Keratinocyte (primary cell): ENCODE results near the gene PKNOX2.

Experiments used
- EZH2 ChIP-seq: IDR thresholded peaks from one replicate; pipeline ENCODE4 v1.6.1; 2012; ENCODE audit warnings: inconsistent platforms, mild to moderate bottlenecking, low read length, moderate library complexity
- TF ChIP-seq, protein P1 (sequence below), 3 experiments: IDR thresholded peaks in 1 of 3; conservative IDR thresholded peaks in 1 of 3; optimal IDR thresholded peaks in 1 of 3; 2 replicates in 2 of 3; 3 replicates in 1 of 3; pipeline versions ENCODE3 to v1.5.1; 2011; ENCODE audit warnings: low read length in 3 of 3, mild to moderate bottlenecking in 3 of 3, moderate library complexity in 2 of 3, control low read depth in 1 of 3, inconsistent platforms in 1 of 3; ENCODE audit not compliant: insufficient read depth in 2 of 3; ENCODE audit errors: extremely low read depth in 1 of 3

DNA sequence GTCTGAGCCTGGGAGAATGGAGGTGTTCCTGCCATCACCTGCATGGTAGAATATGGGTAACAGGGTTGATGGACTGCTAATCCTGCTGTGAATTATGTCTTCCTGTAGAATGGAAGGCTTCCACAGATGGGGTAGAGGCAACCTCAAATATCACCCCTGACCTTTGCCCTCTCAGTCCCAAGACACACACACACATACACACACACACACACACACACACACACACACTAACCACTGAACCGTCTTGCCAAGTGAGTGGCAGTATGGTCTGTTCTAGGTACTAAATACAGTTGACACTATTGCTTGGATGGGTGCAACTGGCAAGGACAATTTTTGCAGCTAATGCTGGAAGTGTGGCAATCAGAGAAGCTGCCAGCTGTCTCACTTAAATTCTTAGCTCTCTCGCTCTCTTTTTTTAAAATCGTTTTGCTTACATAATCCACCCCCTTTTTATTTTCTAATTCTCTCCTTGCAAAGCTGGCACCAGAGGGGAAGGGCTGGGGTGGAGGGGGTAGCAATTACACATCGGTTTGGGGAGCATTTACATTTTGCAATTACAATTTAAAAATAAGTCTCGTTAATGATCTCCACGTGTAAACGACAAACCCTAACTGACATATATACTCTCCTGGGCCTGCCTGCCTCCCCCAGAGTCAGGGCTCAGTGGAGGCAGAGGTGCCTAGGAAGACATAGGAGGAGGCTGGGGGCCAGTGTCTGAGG, 169.0 kb downstream of the PKNOX2 start:
- TF ChIP-seq EZH2 = no peak
- TF ChIP-seq, protein P1, sequence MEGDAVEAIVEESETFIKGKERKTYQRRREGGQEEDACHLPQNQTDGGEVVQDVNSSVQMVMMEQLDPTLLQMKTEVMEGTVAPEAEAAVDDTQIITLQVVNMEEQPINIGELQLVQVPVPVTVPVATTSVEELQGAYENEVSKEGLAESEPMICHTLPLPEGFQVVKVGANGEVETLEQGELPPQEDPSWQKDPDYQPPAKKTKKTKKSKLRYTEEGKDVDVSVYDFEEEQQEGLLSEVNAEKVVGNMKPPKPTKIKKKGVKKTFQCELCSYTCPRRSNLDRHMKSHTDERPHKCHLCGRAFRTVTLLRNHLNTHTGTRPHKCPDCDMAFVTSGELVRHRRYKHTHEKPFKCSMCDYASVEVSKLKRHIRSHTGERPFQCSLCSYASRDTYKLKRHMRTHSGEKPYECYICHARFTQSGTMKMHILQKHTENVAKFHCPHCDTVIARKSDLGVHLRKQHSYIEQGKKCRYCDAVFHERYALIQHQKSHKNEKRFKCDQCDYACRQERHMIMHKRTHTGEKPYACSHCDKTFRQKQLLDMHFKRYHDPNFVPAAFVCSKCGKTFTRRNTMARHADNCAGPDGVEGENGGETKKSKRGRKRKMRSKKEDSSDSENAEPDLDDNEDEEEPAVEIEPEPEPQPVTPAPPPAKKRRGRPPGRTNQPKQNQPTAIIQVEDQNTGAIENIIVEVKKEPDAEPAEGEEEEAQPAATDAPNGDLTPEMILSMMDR (optimal IDR thresholded peaks at IDR 0.05 in 1 of 3, IDR thresholded peaks at IDR 0.05 in 1 of 3, conservative IDR thresholded peaks at IDR 0.05 in 1 of 3; ENCODE audit: extremely low read depth in 1 of 3, insufficient read depth in 2 of 3, low read length in 3 of 3) = no peak
